ENCODE results near the gene MAGEA1.
"Not testable (repeated sequence)": the region's sequence is repeated elsewhere in the genome, so short reads cannot be mapped to it uniquely, and the experiment has no call there.

MAGEA1 gene

GRCh38 chrX:153179131-153179530 is at the start of gene MAGEA1:
Gene MAGEA1, plus strand, starts transcription at chrX:153179284. Its CDS starts 3,106 bp downstream, at chrX:153182390.
- no peak for DNase-seq

- DNase-seq: not testable (repeated sequence)
Observed at GRCh38 chrX:153132924-153133323, 46.2 kb upstream of the MAGEA1 start.

GRCh38 chrX:153139074-153139473 is 40.0 kb upstream of the MAGEA1 start:
- not testable (repeated sequence) for DNase-seq

- DNase-seq: not testable (repeated sequence)
Observed at GRCh38 chrX:153146288-153146687, 32.8 kb upstream of the MAGEA1 start.

GRCh38 chrX:153153516-153153915 is 25.6 kb upstream of the MAGEA1 start:
- no peak for DNase-seq

GRCh38 chrX:153157450-153157849 is 21.6 kb upstream of the MAGEA1 start:
- no peak for DNase-seq

GRCh38 chrX:153158319-153158718 is 20.8 kb upstream of the MAGEA1 start:
- no peak for DNase-seq

- DNase-seq: no peak
Observed at GRCh38 chrX:153161952-153162351, 17.1 kb upstream of the MAGEA1 start.

- no peak for DNase-seq
Observed at GRCh38 chrX:153164733-153165132, 14.4 kb upstream of the MAGEA1 start.

GRCh38 chrX:153168423-153168822 is 10.7 kb upstream of the MAGEA1 start:
- not testable (repeated sequence) for DNase-seq

- no peak for DNase-seq
Observed at GRCh38 chrX:153181822-153182221, 2.7 kb downstream of the MAGEA1 start.

- no peak for DNase-seq
Observed at GRCh38 chrX:153184787-153185186, 5.7 kb downstream of the MAGEA1 start.

- no peak for DNase-seq
Observed at GRCh38 chrX:153190381-153190780, 11.3 kb downstream of the MAGEA1 start.

GRCh38 chrX:153200462-153200861 is 21.4 kb downstream of the MAGEA1 start:
- no peak for DNase-seq

- DNase-seq: no peak
Observed at GRCh38 chrX:153206425-153207046, 27.5 kb downstream of the MAGEA1 start.

- DNase-seq: no peak
Observed at GRCh38 chrX:153209347-153209746, 30.3 kb downstream of the MAGEA1 start.

- no peak for DNase-seq
Observed at GRCh38 chrX:153214934-153215333, 35.9 kb downstream of the MAGEA1 start.

GRCh38 chrX:153216926-153217325 is 37.8 kb downstream of the MAGEA1 start:
- DNase-seq: no peak

GRCh38 chrX:153225438-153226098 is 46.5 kb downstream of the MAGEA1 start:
- no peak for DNase-seq

GRCh38 chrX:153226344-153227185 is 47.5 kb downstream of the MAGEA1 start:
- DNase-seq: peak; percentile 30 to 31

Measured in activated T-cell treated with anti-CD3 and anti-CD28 coated beads, Interleukin-2, amount 50 U/mL, for 48 hours (primary cell).